AG04450 (cell line): ENCODE results near the gene MEX3C. TPM values are rescaled to one million over a fixed set of nuclear protein-coding genes. Genes with fewer than 3 reads are reported as not detected.

ENCODE experiments used
- CTCF ChIA-PET: fragments of 300-600, 350-600 bp; formaldehyde crosslinking; extraction: SDS; loops from one replicate; lab custom pipeline; 2022; ENCODE audit warnings: antibody characterized with exemption, inconsistent platforms; lab: Charles Lee
- POLR2A ChIA-PET: fragments of 350-600 bp; formaldehyde crosslinking; extraction: SDS; loops from one replicate; lab custom pipeline; 2021; ENCODE audit warnings: antibody characterized with exemption, inconsistent platforms; lab: Yijun Ruan, JAX
- DNase-seq: peaks from one replicate; pipeline ENCODE4 v3.0.0-alpha.2; 2011; ENCODE audit warnings: low read depth, low spot score
- H3K27ac ChIP-seq: one replicate; pipeline ENCODE4 v1.5.1; 2012; ENCODE audit warnings: low read depth, low read length, control low read depth
- H3K27me3 ChIP-seq: one replicate; pipeline ENCODE4 v1.6.0; 2012; ENCODE audit warnings: low read length; ENCODE audit not compliant: control insufficient read depth, insufficient read depth
- H3K4me3 ChIP-seq: 2 replicates; pipeline ENCODE4 v1.5.1; 2011; ENCODE audit warnings: mild to moderate bottlenecking, low read depth, low read length, control low read depth
- H3K9me3 ChIP-seq: 2 replicates; pipeline ENCODE4 v1.5.1; 2012; ENCODE audit warnings: low read length; ENCODE audit not compliant: control insufficient read depth, insufficient read depth
- polyA plus RNA-seq: library from polyadenylated mRNA; depleted of rRNA; stranded (reverse); fragments of >200 nt; gene quantifications from 2 replicates; pipeline ENCODE4 v1.2.3, GENCODE V29; 2011
- TF ChIP-seq, protein P1 (sequence below): IDR thresholded peaks from 2 replicates; pipeline ENCODE4 v1.5.1; 2011; ENCODE audit warnings: low read depth, low read length, control low read depth, inconsistent platforms

MEX3C gene
- polyA plus RNA-seq, 1 experiment: 69.7 TPM

DNA sequence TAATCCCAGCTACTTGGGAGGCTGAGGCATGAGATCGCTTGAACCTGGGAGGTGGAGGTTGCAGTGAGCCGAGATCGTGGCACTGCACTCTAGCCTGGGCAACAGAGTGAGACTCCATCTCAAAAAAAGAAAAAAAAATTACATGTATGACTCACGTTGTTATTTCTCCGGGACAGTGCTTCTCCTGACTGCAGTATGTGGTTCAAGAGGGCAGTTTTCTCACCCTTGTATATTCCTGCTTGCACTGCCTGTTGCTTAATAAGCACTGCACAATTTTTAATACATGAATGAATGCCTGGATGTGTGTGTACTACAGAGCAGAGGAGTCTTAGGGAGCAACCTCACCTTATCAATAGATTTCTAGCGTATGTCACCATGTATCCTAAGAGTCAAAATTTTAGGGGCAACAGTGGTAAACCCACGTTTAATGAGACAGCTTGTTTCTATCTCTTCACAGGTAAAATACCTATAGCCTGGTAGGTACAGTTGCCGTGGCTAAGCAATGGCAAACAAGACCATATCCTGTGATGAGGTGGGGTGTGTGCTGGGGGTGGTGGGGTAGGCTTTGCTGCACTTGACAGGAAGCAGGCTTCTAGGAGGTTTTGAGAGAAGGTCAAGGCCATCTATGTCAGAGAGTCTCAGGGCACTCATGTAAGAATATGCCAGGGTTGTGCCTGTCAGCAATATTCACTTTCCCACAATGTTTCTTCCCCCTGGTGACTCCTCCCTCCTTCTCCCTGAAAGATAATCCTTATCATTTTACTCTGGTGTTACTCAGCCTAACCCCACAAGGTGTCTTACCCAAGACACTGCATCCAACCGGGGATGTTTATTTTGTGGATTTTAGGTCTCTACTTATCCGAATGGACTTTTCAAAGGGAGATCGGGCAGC lies 36.9 kb upstream of the MEX3C start:
- Histone ChIP-seq H3K27me3 (no peaks in the 10 kb centered on the region), H3K27ac (no peak overlapping the region), H3K4me3 (no peak overlapping the region), H3K9me3 (no peaks in the 10 kb centered on the region)
- DNase-seq: no peak
- CTCF ChIA-PET: no interaction called here
- POLR2A ChIA-PET: no interaction called here
- TF ChIP-seq, protein P1, sequence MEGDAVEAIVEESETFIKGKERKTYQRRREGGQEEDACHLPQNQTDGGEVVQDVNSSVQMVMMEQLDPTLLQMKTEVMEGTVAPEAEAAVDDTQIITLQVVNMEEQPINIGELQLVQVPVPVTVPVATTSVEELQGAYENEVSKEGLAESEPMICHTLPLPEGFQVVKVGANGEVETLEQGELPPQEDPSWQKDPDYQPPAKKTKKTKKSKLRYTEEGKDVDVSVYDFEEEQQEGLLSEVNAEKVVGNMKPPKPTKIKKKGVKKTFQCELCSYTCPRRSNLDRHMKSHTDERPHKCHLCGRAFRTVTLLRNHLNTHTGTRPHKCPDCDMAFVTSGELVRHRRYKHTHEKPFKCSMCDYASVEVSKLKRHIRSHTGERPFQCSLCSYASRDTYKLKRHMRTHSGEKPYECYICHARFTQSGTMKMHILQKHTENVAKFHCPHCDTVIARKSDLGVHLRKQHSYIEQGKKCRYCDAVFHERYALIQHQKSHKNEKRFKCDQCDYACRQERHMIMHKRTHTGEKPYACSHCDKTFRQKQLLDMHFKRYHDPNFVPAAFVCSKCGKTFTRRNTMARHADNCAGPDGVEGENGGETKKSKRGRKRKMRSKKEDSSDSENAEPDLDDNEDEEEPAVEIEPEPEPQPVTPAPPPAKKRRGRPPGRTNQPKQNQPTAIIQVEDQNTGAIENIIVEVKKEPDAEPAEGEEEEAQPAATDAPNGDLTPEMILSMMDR: no peak

DNA sequence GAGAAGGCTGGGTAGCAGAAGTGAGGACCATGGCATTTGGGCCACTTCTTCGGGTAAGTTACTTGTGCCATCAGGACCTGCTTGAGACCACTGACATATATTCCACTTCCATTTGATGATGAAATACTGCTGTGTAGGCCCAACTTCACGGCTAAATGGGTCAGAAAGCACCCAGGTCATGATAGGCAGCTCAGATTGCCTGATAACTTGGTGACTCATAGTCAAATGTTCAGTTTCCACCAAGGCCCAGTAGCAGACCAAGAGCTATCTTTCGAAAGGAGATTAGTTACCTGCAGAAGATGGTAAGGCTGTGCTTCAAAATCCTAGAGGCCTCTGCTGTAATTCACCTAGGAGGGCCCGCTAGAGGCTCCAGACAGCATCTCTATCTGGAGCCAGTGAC lies 31.8 kb upstream of the MEX3C start:
- H3K9me3 ChIP-seq: no peaks in the 10 kb centered on the region
- ChIA-PET CTCF (no interaction called here), POLR2A (no interaction called here)
- H3K27ac ChIP-seq: no peak overlapping the region
- TF ChIP-seq, protein P1: no peak
- H3K4me3 ChIP-seq: no peak overlapping the region
- no peak for DNase-seq
- no peaks in the 10 kb centered on the region for H3K27me3 ChIP-seq

DNA sequence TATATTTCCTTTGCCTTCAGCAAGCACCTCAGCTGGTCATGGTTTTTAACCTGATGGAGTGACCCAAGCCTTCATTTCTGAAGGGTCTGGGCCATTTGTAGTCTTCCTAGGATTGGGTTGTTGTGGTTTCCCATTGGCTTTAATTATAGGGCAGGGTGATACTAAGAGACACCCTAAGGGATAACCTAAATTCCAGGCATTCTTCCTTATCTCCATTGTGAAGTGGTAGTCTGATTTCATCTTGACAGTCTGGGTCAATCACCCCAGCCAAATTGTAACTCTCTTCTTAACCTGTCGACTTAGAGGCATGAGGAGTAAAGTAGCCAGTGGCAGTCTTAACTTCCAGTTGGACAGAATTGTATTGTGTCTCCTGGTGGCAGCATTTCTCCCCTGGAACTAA lies 30.2 kb upstream of the MEX3C start:
- no peak for DNase-seq
- CTCF ChIA-PET: no interaction called here
- POLR2A ChIA-PET: no interaction called here
- Histone ChIP-seq H3K27me3 (peaks cover 2% of the 10 kb centered on the region), H3K9me3 (no peaks in the 10 kb centered on the region), H3K4me3 (no peak overlapping the region), H3K27ac (no peak overlapping the region)
- TF ChIP-seq, protein P1: no peak

DNA sequence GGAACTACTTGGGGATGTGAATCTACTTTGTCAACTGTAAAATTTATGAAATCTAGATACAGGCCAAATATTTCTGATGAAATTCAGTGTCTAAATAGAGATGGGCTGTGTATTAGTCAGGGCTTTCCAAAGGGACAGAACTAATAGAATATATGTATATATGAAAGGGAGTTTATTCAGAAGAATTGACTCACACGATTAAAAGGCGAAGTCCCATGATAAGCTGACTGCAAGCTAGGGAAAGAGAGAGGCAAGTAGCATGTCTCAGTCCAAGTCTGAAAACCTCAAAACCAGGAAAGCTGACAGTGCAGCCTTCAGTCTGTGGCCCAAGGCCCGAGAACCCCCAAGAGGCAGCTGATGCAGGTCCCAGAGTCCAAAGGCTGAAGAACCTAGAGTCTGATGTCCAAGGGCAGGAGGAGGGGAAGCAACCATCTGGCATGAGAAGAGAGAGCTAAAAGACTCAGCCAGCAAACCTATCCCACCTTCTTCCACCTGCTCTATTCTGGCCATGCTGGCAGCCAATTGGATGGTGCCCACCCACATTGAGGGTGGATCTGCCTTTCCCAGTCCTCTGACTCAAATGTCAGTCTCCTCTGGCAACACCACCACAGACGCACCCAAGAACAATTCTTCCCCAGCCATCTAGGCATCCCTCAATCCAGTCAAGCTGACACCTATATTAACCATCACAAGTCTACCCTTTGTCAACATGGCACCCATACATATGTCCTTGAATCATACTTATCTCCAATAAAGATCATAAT lies 29.3 kb upstream of the MEX3C start:
- no peaks in the 10 kb centered on the region for H3K9me3 ChIP-seq
- POLR2A ChIA-PET: no interaction called here
- TF ChIP-seq, protein P1: no peak
- DNase-seq: no peak
- no peak overlapping the region for H3K27ac ChIP-seq
- CTCF ChIA-PET: no interaction called here
- peaks cover 2% of the 10 kb centered on the region for H3K27me3 ChIP-seq
- H3K4me3 ChIP-seq: no peak overlapping the region

DNA sequence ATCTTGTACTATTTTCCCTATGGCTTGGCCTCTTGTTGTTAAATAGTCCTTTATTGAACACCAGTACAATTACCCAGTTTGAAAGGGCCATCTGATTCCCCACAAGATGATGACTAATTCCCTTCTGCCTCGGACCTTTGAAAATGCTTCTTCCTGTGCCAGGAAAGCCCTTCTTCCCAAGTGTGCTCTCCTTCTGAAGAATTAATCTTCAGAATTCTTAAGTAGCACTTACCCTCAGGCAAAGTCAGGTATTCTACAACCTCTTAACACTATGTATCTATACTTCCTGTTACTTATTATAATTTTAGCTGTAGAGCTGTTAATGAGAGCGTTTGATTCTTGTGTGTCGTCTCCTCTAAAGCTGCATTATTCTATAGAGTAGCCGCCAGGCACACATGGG lies 28.6 kb upstream of the MEX3C start:
- ChIA-PET POLR2A (no interaction called here), CTCF (no interaction called here)
- H3K27me3 ChIP-seq: peaks cover 2% of the 10 kb centered on the region
- DNase-seq: no peak
- no peak overlapping the region for H3K4me3 ChIP-seq
- TF ChIP-seq, protein P1: no peak
- H3K27ac ChIP-seq: no peak overlapping the region
- H3K9me3 ChIP-seq: no peaks in the 10 kb centered on the region
